Mesenchymal stem cell (in vitro differentiated cells and primary cell): ENCODE results near the gene PRKCB.

Experiments used
- DNase-seq: peaks from one replicate; pipeline ENCODE4 v3.0.0-alpha.2; 2013
- H2AFZ ChIP-seq: one replicate; pipeline ENCODE4 v1.6.1; 2013; ENCODE audit warnings: low read depth, mild to moderate bottlenecking, control low read depth, inconsistent platforms, low read length, moderate library complexity
- H2AK5ac ChIP-seq: 2 replicates; pipeline ENCODE4 v1.6.1; 2013; ENCODE audit warnings: low read length, moderate library complexity, mild to moderate bottlenecking, inconsistent platforms; ENCODE audit not compliant: severe bottlenecking
- H2BK120ac ChIP-seq: one replicate; pipeline ENCODE4 v1.6.1; 2013; ENCODE audit warnings: low read depth, mild to moderate bottlenecking, inconsistent platforms, low read length, moderate library complexity
- H2BK12ac ChIP-seq, 2 experiments: one replicate each; pipeline ENCODE4 v1.6.1; 2013; ENCODE audit warnings: inconsistent platforms in 2 of 2, low read length in 2 of 2, mild to moderate bottlenecking in 2 of 2, moderate library complexity in 2 of 2, control low read depth in 1 of 2
- H2BK15ac ChIP-seq: one replicate; pipeline ENCODE4 v1.6.1; 2013; ENCODE audit warnings: mild to moderate bottlenecking, low read depth, inconsistent platforms; ENCODE audit not compliant: poor library complexity, severe bottlenecking
- H2BK5ac ChIP-seq: 2 replicates; pipeline ENCODE4 v1.6.1; 2013; ENCODE audit warnings: low read depth, mild to moderate bottlenecking, low read length, control low read depth, inconsistent platforms; ENCODE audit not compliant: poor library complexity, severe bottlenecking
- H3K14ac ChIP-seq, 2 experiments: one replicate each; pipeline ENCODE4 v1.6.1; 2013; ENCODE audit warnings: inconsistent platforms in 2 of 2, low read length in 2 of 2, control low read depth in 1 of 2, mild to moderate bottlenecking in 1 of 2, moderate library complexity in 1 of 2
- H3K18ac ChIP-seq, 2 experiments: one replicate each; pipeline ENCODE4 v1.6.1; 2013; ENCODE audit warnings: inconsistent platforms in 2 of 2, low read length in 2 of 2, control low read depth in 1 of 2, low read depth in 1 of 2, mild to moderate bottlenecking in 1 of 2
- H3K23ac ChIP-seq, 2 experiments: one replicate each; pipeline ENCODE4 v1.6.1; 2013; ENCODE audit warnings: inconsistent platforms in 2 of 2, low read length in 2 of 2, mild to moderate bottlenecking in 2 of 2, moderate library complexity in 2 of 2, control low read depth in 1 of 2
- H3K27ac ChIP-seq: 2 replicates; pipeline ENCODE4 v1.5.1; 2013; ENCODE audit warnings: mild to moderate bottlenecking, moderate library complexity, low read length, control low read depth, inconsistent platforms; ENCODE audit not compliant: poor library complexity, severe bottlenecking
- H3K27me3 ChIP-seq, 2 experiments: 2 replicates each; pipeline versions ENCODE4 v1.6.1 to v1.7.0; 2013; ENCODE audit warnings: low read length in 2 of 2, mild to moderate bottlenecking in 2 of 2, moderate library complexity in 2 of 2, control low read depth in 1 of 2, inconsistent platforms in 1 of 2; ENCODE audit not compliant: control insufficient read depth in 1 of 2, insufficient read depth in 1 of 2
- H3K36me3 ChIP-seq, 2 experiments: 2 replicates each; pipeline versions ENCODE4 v1.6.1 to v1.7.0; 2013; ENCODE audit warnings: low read length in 2 of 2, control low read depth in 1 of 2, inconsistent platforms in 1 of 2, low read depth in 1 of 2, mild to moderate bottlenecking in 1 of 2; ENCODE audit not compliant: insufficient read depth in 2 of 2, control insufficient read depth in 1 of 2
- H3K4ac ChIP-seq, 2 experiments: one replicate each; pipeline ENCODE4 v1.6.1; 2013; ENCODE audit warnings: inconsistent platforms in 2 of 2, low read length in 2 of 2, mild to moderate bottlenecking in 2 of 2, moderate library complexity in 2 of 2, control low read depth in 1 of 2, low read depth in 1 of 2
- H3K4me1 ChIP-seq: 2 replicates; pipeline ENCODE4 v1.6.1; 2013; ENCODE audit warnings: low read depth, low read length, control low read depth; ENCODE audit not compliant: control insufficient read depth, insufficient read depth
- H3K4me2 ChIP-seq: 2 replicates; pipeline ENCODE4 v1.6.1; 2013; ENCODE audit warnings: low read length, mild to moderate bottlenecking, inconsistent platforms; ENCODE audit not compliant: poor library complexity, severe bottlenecking
- H3K4me3 ChIP-seq, 2 experiments: 2 replicates each; pipeline versions ENCODE4 v1.5.1 to v1.7.0; 2013; ENCODE audit warnings: low read length in 2 of 2, mild to moderate bottlenecking in 2 of 2, control low read depth in 1 of 2, low read depth in 1 of 2; ENCODE audit not compliant: insufficient read depth in 1 of 2
- H3K79me1 ChIP-seq: replicated peaks from 2 replicates; pipeline ENCODE4 v1.6.1; 2013; ENCODE audit warnings: mild to moderate bottlenecking, control low read depth, low read length, inconsistent platforms; ENCODE audit not compliant: poor library complexity, severe bottlenecking
- H3K9ac ChIP-seq: 2 replicates; pipeline ENCODE4 v1.7.0; 2013; ENCODE audit warnings: mild to moderate bottlenecking, low read length, moderate library complexity
- H3K9me3 ChIP-seq: 2 replicates; pipeline ENCODE4 v1.7.0; 2013; ENCODE audit warnings: mild to moderate bottlenecking, low read length; ENCODE audit not compliant: control insufficient read depth
- H4K8ac ChIP-seq: one replicate; pipeline ENCODE4 v1.6.1; 2013; ENCODE audit warnings: inconsistent platforms, mild to moderate bottlenecking, low read length, moderate library complexity
- H4K91ac ChIP-seq: one replicate; pipeline ENCODE4 v1.6.1; 2013; ENCODE audit warnings: mild to moderate bottlenecking, low read length, inconsistent platforms
- WGBS: methylation state at CpG from one replicate; pipeline ENCODE4 v1.1.7; 2013; ENCODE audit warnings: mixed read lengths; 5-methylcytosine and 5-hydroxymethylcytosine counted together

PRKCB gene

GRCh38 chr16:24125214-24125613 is 289.4 kb downstream of the PRKCB start:
- WGBS = 64% methylated on average over 3 of the region's 3 CpGs
- Histone ChIP-seq H2AK5ac (no peak overlapping the region), H2BK15ac (no peak overlapping the region), H2AFZ (no peak overlapping the region), H3K14ac (no peak overlapping the region), H3K79me1 (no peaks in the 10 kb centered on the region), H3K18ac (no peak overlapping the region), H3K23ac (no peak overlapping the region), H3K4ac (no peak overlapping the region), H3K9ac (no peak overlapping the region), H2BK5ac (no peak overlapping the region), H3K9me3 (no peaks in the 10 kb centered on the region), H3K36me3 (no peaks in the 10 kb centered on the region), H3K4me3 (no peak overlapping the region), H4K8ac (no peak overlapping the region), H2BK120ac (no peak overlapping the region), H3K27ac (no peak overlapping the region), H3K4me2 (no peak overlapping the region), H4K91ac (no peak overlapping the region), H2BK12ac (no peak overlapping the region), H3K4me1 (no peaks in the 10 kb centered on the region), H3K27me3 (no peaks in the 10 kb centered on the region)
- no peak for DNase-seq

- Histone ChIP-seq H3K18ac (no peak overlapping the region), H2BK12ac (no peak overlapping the region), H3K14ac (no peak overlapping the region), H3K4me3 (no peak overlapping the region), H2BK5ac (no peak overlapping the region), H3K4me2 (no peak overlapping the region), H2AFZ (no peak overlapping the region), H2BK120ac (no peak overlapping the region), H3K27ac (no peak overlapping the region), H3K23ac (no peak overlapping the region), H2BK15ac (no peak overlapping the region), H2AK5ac (no peak overlapping the region), H4K8ac (no peak overlapping the region), H3K9me3 (no peaks in the 10 kb centered on the region), H4K91ac (no peak overlapping the region), H3K9ac (no peak overlapping the region), H3K4me1 (no peaks in the 10 kb centered on the region), H3K27me3 (no peaks in the 10 kb centered on the region), H3K79me1 (no peaks in the 10 kb centered on the region), H3K4ac (no peak overlapping the region), H3K36me3 (no peaks in the 10 kb centered on the region)
- 54% methylated on average over 3 of the region's 4 CpGs for WGBS
- DNase-seq = no peak
These were observed 293.7 kb downstream of the PRKCB start for GRCh38 chr16:24129412-24129918.

GRCh38 chr16:24130494-24131085 is 294.8 kb downstream of the PRKCB start:
- Histone ChIP-seq H3K36me3 (no peaks in the 10 kb centered on the region), H2BK120ac (no peak overlapping the region), H3K27ac (no peak overlapping the region), H3K9me3 (no peaks in the 10 kb centered on the region), H2BK15ac (no peak overlapping the region), H3K18ac (no peak overlapping the region), H4K91ac (no peak overlapping the region), H3K4ac (no peak overlapping the region), H3K79me1 (no peaks in the 10 kb centered on the region), H3K4me3 (no peak overlapping the region), H3K4me2 (no peak overlapping the region), H3K4me1 (no peaks in the 10 kb centered on the region), H2BK5ac (no peak overlapping the region), H3K14ac (no peak overlapping the region), H3K27me3 (no peaks in the 10 kb centered on the region), H3K9ac (no peak overlapping the region), H2BK12ac (no peak overlapping the region), H2AK5ac (no peak overlapping the region), H4K8ac (no peak overlapping the region), H3K23ac (no peak overlapping the region), H2AFZ (no peak overlapping the region)
- no peak for DNase-seq
- 58% methylated on average over 9 of the region's 10 CpGs for WGBS

DNA sequence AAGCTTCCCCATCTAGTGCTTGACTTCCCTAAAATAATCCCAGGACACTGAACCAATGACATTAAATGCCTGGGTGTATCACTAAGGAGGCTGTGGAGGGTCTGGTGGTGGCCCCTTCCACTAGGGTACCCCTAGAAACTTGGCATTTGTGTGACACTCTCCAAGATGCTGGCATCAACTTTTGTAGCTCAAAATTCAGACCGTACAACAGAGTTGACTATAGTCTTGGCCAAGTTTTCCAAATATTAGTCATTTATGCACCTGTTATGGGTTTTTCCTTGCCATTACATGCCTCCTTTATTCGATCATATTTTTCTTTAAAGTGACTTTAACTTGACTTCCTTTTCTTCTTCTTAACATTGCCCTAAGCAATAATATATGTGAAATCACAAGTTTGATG is 295.5 kb downstream of the PRKCB start:
- H3K4ac ChIP-seq = no peak overlapping the region
- no peak for DNase-seq
- WGBS = 89% methylated on average over 1 of the region's 2 CpGs
- H2AK5ac ChIP-seq = no peak overlapping the region
- no peak overlapping the region for H3K23ac ChIP-seq
- no peak overlapping the region for H2BK15ac ChIP-seq
- no peak overlapping the region for H2BK5ac ChIP-seq
- H4K91ac ChIP-seq = no peak overlapping the region
- no peak overlapping the region for H4K8ac ChIP-seq
- no peaks in the 10 kb centered on the region for H3K9me3 ChIP-seq
- H3K9ac ChIP-seq = no peak overlapping the region
- H3K27me3 ChIP-seq = no peaks in the 10 kb centered on the region
- no peaks in the 10 kb centered on the region for H3K79me1 ChIP-seq
- no peak overlapping the region for H2AFZ ChIP-seq
- no peak overlapping the region for H2BK120ac ChIP-seq
- no peak overlapping the region for H3K18ac ChIP-seq
- no peak overlapping the region for H3K4me3 ChIP-seq
- H3K4me2 ChIP-seq = no peak overlapping the region
- H3K27ac ChIP-seq = no peak overlapping the region
- H3K4me1 ChIP-seq = no peaks in the 10 kb centered on the region
- no peak overlapping the region for H3K14ac ChIP-seq
- H2BK12ac ChIP-seq = no peak overlapping the region
- H3K36me3 ChIP-seq = no peaks in the 10 kb centered on the region
